ENCODE data around the gene SGMS1. TPM values are rescaled to one million over a fixed set of nuclear protein-coding genes. Genes with fewer than 3 reads are reported as not detected.

The SGMS1 gene
- polyA plus RNA-seq, 1 donor from 2014 or later = 8.0 TPM

GRCh38 chr10:50431791-50432190 lies 192.0 kb downstream of the SGMS1 start:
- H3K79me2 ChIP-seq (replicated peaks; ENCODE audit: insufficient read depth, low read length) = no peaks in the 10 kb centered on the region
- H3K9me3 ChIP-seq (ENCODE audit: low read length) = no peaks in the 10 kb centered on the region
- no peak overlapping the region for H3K4me2 ChIP-seq (ENCODE audit: low read length)
- no peaks in the 10 kb centered on the region for H4K20me1 ChIP-seq (ENCODE audit: insufficient read depth)
- no peak overlapping the region for H3K4me3 ChIP-seq (ENCODE audit: low read length)
- no peak overlapping the region for H3K27ac ChIP-seq (ENCODE audit: low read length)
- H2AFZ ChIP-seq (ENCODE audit: low read depth, low read length) = no peak overlapping the region
- no peaks in the 10 kb centered on the region for H3K9me2 ChIP-seq (ENCODE audit: insufficient read depth, low read length)
- no peak overlapping the region for H3K9ac ChIP-seq (ENCODE audit: low read length)
- no peaks in the 10 kb centered on the region for H3K27me3 ChIP-seq (ENCODE audit: insufficient read depth, low read depth, low read length)
- H3K36me3 ChIP-seq (ENCODE audit: insufficient read depth, low read length) = no peaks in the 10 kb centered on the region
- no peaks in the 10 kb centered on the region for H3F3A ChIP-seq (ENCODE audit: insufficient read depth, low read length, poor library complexity, severe bottlenecking)
- TF ChIP-seq POLR2AphosphoS5 (IDR thresholded peaks at IDR 0.05) (no peak), RAD21 (conservative IDR thresholded peaks at IDR 0.05) (no peak), EP300 (conservative IDR thresholded peaks at IDR 0.05; ENCODE audit: poor library complexity, severe bottlenecking) (no peak), EZH2 (IDR thresholded peaks at IDR 0.05; ENCODE audit: borderline replicate concordance, insufficient read depth, low read length, poor library complexity, severe bottlenecking) (no peak), TAF1 (IDR thresholded peaks at IDR 0.05; ENCODE audit: low read depth) (no peak), SMC3 (conservative IDR thresholded peaks at IDR 0.05; ENCODE audit: poor library complexity) (no peak), MXI1 (conservative IDR thresholded peaks at IDR 0.05; ENCODE audit: poor library complexity, severe bottlenecking) (no peak), CTCF (IDR thresholded peaks at IDR 0.05; ENCODE audit: poor library complexity, severe bottlenecking) (no peak)
- TF ChIP-seq, protein P1, sequence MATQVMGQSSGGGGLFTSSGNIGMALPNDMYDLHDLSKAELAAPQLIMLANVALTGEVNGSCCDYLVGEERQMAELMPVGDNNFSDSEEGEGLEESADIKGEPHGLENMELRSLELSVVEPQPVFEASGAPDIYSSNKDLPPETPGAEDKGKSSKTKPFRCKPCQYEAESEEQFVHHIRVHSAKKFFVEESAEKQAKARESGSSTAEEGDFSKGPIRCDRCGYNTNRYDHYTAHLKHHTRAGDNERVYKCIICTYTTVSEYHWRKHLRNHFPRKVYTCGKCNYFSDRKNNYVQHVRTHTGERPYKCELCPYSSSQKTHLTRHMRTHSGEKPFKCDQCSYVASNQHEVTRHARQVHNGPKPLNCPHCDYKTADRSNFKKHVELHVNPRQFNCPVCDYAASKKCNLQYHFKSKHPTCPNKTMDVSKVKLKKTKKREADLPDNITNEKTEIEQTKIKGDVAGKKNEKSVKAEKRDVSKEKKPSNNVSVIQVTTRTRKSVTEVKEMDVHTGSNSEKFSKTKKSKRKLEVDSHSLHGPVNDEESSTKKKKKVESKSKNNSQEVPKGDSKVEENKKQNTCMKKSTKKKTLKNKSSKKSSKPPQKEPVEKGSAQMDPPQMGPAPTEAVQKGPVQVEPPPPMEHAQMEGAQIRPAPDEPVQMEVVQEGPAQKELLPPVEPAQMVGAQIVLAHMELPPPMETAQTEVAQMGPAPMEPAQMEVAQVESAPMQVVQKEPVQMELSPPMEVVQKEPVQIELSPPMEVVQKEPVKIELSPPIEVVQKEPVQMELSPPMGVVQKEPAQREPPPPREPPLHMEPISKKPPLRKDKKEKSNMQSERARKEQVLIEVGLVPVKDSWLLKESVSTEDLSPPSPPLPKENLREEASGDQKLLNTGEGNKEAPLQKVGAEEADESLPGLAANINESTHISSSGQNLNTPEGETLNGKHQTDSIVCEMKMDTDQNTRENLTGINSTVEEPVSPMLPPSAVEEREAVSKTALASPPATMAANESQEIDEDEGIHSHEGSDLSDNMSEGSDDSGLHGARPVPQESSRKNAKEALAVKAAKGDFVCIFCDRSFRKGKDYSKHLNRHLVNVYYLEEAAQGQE (IDR thresholded peaks at IDR 0.05; ENCODE audit: borderline replicate concordance) = no peak

GRCh38 chr10:50431133-50431532 lies 192.6 kb downstream of the SGMS1 start:
- H3K27me3 ChIP-seq (ENCODE audit: insufficient read depth, low read depth, low read length) = no peaks in the 10 kb centered on the region
- H3K36me3 ChIP-seq (ENCODE audit: insufficient read depth, low read length) = no peaks in the 10 kb centered on the region
- H3K79me2 ChIP-seq (replicated peaks; ENCODE audit: insufficient read depth, low read length) = no peaks in the 10 kb centered on the region
- H3K4me3 ChIP-seq (ENCODE audit: low read length) = no peak overlapping the region
- H3K9ac ChIP-seq (ENCODE audit: low read length) = no peak overlapping the region
- H3K9me3 ChIP-seq (ENCODE audit: low read length) = no peaks in the 10 kb centered on the region
- no peak overlapping the region for H2AFZ ChIP-seq (ENCODE audit: low read depth, low read length)
- H4K20me1 ChIP-seq (ENCODE audit: insufficient read depth) = no peaks in the 10 kb centered on the region
- TF ChIP-seq EZH2 (IDR thresholded peaks at IDR 0.05; ENCODE audit: borderline replicate concordance, insufficient read depth, low read length, poor library complexity, severe bottlenecking) (no peak), RAD21 (conservative IDR thresholded peaks at IDR 0.05) (no peak), SMC3 (conservative IDR thresholded peaks at IDR 0.05; ENCODE audit: poor library complexity) (no peak), MXI1 (conservative IDR thresholded peaks at IDR 0.05; ENCODE audit: poor library complexity, severe bottlenecking) (no peak), POLR2AphosphoS5 (IDR thresholded peaks at IDR 0.05) (no peak), TAF1 (IDR thresholded peaks at IDR 0.05; ENCODE audit: low read depth) (no peak), CTCF (IDR thresholded peaks at IDR 0.05; ENCODE audit: poor library complexity, severe bottlenecking) (no peak), EP300 (conservative IDR thresholded peaks at IDR 0.05; ENCODE audit: poor library complexity, severe bottlenecking) (no peak)
- TF ChIP-seq, protein P1 (IDR thresholded peaks at IDR 0.05; ENCODE audit: borderline replicate concordance) = no peak
- no peak overlapping the region for H3K4me2 ChIP-seq (ENCODE audit: low read length)
- H3K9me2 ChIP-seq (ENCODE audit: insufficient read depth, low read length) = no peaks in the 10 kb centered on the region
- no peaks in the 10 kb centered on the region for H3F3A ChIP-seq (ENCODE audit: insufficient read depth, low read length, poor library complexity, severe bottlenecking)
- no peak overlapping the region for H3K27ac ChIP-seq (ENCODE audit: low read length)

All from neural cell (in vitro differentiated cells).